Cardiac septum (tissue), 1 donor: Measurements from ENCODE around the gene IMPDH2. TPM values are rescaled to one million over a fixed set of nuclear protein-coding genes. Genes with fewer than 3 reads are reported as not detected.

Source experiments
- DNase-seq: peaks from one replicate; pipeline ENCODE4 v3.0.0-alpha.2; 2020; ENCODE audit warnings: low spot score
- intact Hi-C: fragments of 100-400 bp; cut with DNase I; formaldehyde crosslinking; loops from one replicate; pipeline ENCODE4 v1.14.0; 2022
- microRNA-seq: library from miRNA; unstranded; fragments of <30 nt; microRNA quantifications from one replicate; pipeline ENCODE4 v1.2.0, GENCODE V29; 2020
- total RNA-seq: library from RNA; stranded (reverse); fragmentation: NEBNext Ultra II Directional; extraction: Animal tissue kit (Norgen Biotek cat#: 25700); gene quantifications from one replicate; pipeline ENCODE4 v1.2.1, GENCODE V29; 2021
- donor health status: DM: no; HTN: no; CAD: no.

IMPDH2 gene
- total RNA-seq, 1 donor from 2014 or later: 49.5 TPM

- peak; percentile 91 for DNase-seq
- intact Hi-C loops: loop anchor here (2.0 to 10.0 kb wide), 3 partner anchors 17 to 455 kb away; partner anchors contain the start of genes QRICH1 and WDR6
These were observed 39.2 kb downstream of the IMPDH2 start, which contains the start of gene P4HTM for GRCh38 chr3:48989796-48990635. P4HTM (plus strand) TSS chr3:48990241; CDS start chr3:48990257, 16 bp downstream.

- intact Hi-C loops: loop anchor here (2.0 to 10.0 kb wide), 3 partner anchors 18 to 456 kb away; partner anchors contain the start of genes QRICH1 and WDR6
- DNase-seq: no peak
These were observed 39.9 kb downstream of the IMPDH2 start for GRCh38 chr3:48989126-48989795.

DNA sequence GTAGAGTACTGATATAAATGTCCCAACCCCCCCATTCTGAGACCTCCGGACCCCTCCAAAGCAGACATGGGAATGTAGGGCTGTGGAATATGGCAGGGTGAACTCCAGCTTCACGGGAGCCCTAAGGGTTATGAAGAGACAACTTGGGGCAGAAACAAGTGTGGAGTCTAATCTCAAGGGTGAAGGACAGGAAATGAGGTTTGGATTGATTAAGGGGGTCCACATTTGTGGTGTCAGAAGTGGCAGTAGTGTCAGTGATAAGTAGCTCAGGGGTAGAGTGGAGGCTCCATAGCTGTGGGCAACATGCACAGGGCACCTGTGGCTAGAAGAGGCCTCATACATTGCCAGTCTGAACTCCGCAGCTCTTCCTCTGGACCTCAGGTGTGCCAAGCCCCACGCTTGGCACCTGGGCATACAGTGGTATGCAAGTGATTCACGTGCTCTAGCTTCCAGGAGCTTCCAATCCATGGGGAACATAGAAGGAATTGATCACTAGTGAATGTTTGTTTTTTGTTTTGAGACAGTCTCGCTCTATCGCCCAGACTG lies 43.3 kb downstream of the IMPDH2 start:
- intact Hi-C loops: loop anchor here (5.0 to 10.0 kb wide), 2 partner anchors 106 to 459 kb away; partner anchors contain the start of gene QRICH1

GRCh38 chr3:48984663-48985062 lies 44.5 kb downstream of the IMPDH2 start:
- intact Hi-C loops: loop anchor here (5.0 to 10.0 kb wide), 2 partner anchors 108 to 460 kb away; partner anchors contain the start of gene QRICH1
- no peak for DNase-seq

More for the DNA sequence above, 43.3 kb downstream of the IMPDH2 start:
- no peak for DNase-seq

DNA sequence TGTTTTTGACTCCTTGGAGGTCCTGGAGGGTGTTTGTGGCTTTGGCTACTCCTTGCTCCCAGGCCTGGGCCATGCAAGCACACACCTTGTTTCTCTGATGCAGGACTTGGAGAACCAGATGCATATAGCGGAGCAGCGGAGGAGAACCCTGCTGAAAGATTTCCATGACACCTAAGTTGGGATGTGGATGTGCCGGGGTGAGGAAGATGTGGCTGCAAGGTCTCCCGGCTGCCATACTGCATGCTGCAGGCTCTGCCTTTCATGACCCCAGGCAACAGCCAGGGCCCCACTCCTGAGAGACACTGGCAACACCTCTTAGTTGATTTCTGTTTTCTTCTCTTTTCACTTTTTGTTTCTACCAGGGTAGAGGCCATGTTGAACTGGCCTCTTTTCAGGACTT lies 46.1 kb downstream of the IMPDH2 start:
- no peak for DNase-seq
- intact Hi-C loops: loop anchor here (10.0 kb wide), 1 partner anchor 462 kb away; no protein-coding TSS in a partner anchor

- no peak for DNase-seq
- intact Hi-C loops: loop anchor here (10.0 kb wide), 1 partner anchor 462 kb away; no protein-coding TSS in a partner anchor
These were observed 46.5 kb downstream of the IMPDH2 start for GRCh38 chr3:48982686-48983085.

- no peak for DNase-seq
- intact Hi-C loops: loop anchor here (10.0 kb wide), 1 partner anchor 463 kb away; no protein-coding TSS in a partner anchor
These were observed 47.2 kb downstream of the IMPDH2 start for GRCh38 chr3:48982016-48982415.

GRCh38 chr3:48980295-48980694 lies 48.9 kb downstream of the IMPDH2 start:
- intact Hi-C loops: loop anchor here (10.0 kb wide), 1 partner anchor 465 kb away; no protein-coding TSS in a partner anchor
- DNase-seq: no peak

- intact Hi-C loops: no loop called here
- no peak for DNase-seq
These were observed 49.7 kb downstream of the IMPDH2 start for GRCh38 chr3:48979451-48979850.

Small RNA genes within 50 kb of the gene (microRNA-seq; reads per million reads assigned to microRNA genes)
- gene MIR191: 4,538 reads per million, percentile 92 among the genes with 10 or more reads in this experiment
- 499 reads per million, percentile 80 among the genes with 10 or more reads in this experiment for gene MIR425

Other genes starting within 250 kb of the IMPDH2 start
- gene PRKAR2A, start 181.5 kb downstream of the IMPDH2 start, total RNA-seq: 48.1 TPM
- 36.7 TPM for gene SLC25A20, start 130.5 kb downstream of the IMPDH2 start, total RNA-seq
- 121 TPM for gene ARIH2, start 110.6 kb downstream of the IMPDH2 start, total RNA-seq
- gene P4HTM, start 39.2 kb downstream of the IMPDH2 start, total RNA-seq: 37.0 TPM
- gene WDR6, start 22.0 kb downstream of the IMPDH2 start, total RNA-seq: 96.6 TPM
- 13.6 TPM for gene DALRD3, start 10.8 kb downstream of the IMPDH2 start, total RNA-seq
- gene NDUFAF3, start 7.3 kb downstream of the IMPDH2 start, total RNA-seq: 140 TPM
- 54.5 TPM for gene QRICH1, start 64.7 kb upstream of the IMPDH2 start, total RNA-seq
- gene QARS1, start 75.4 kb upstream of the IMPDH2 start, total RNA-seq: 149 TPM
- gene USP19, start 91.4 kb upstream of the IMPDH2 start, total RNA-seq: 58.5 TPM
- 788 TPM for gene LAMB2, start 103.7 kb upstream of the IMPDH2 start, total RNA-seq
- 11.4 TPM for gene CCDC71, start 136.9 kb upstream of the IMPDH2 start, total RNA-seq
- 132 TPM for gene KLHDC8B, start 142.2 kb upstream of the IMPDH2 start, total RNA-seq
- 2.9 TPM for gene C3orf62, start 247.8 kb upstream of the IMPDH2 start, total RNA-seq